Measurements from ENCODE around the gene FUT4. TPM values are rescaled to one million over a fixed set of nuclear protein-coding genes. Genes with fewer than 3 reads are reported as not detected.

FUT4 gene
- total and polyA plus RNA-seq, 10 of the 15 experiments (the other 5 are each of a cell fraction or from before 2014, with no cell fraction given), result 0.68 to 9.1 (median 2.3) TPM

GRCh38 chr11:94567181-94567670, 23.5 kb downstream of the FUT4 start, which contains the start of gene PIWIL4:
Gene PIWIL4, plus strand, starts transcription at chr11:94567368. Its CDS starts 151 bp downstream, at chr11:94567519.
- no TSS peak for BruUV-seq (replicated peaks)
- TF ChIP-seq PRDM15 (CRISPR knock-in tag; IDR thresholded peaks at IDR 0.05) (no peak), STAT1 (conservative IDR thresholded peaks at IDR 0.05) (no peak), SUPT20H (IDR thresholded peaks at IDR 0.05; ENCODE audit: borderline replicate concordance, control insufficient read depth, low read depth, low read length) (no peak), E2F4 (IDR thresholded peaks at IDR 0.05; ENCODE audit: low read depth, low read length) (no peak), ZNF687 (IDR thresholded peaks at IDR 0.05) (no peak), CBX5 (IDR thresholded peaks at IDR 0.05; ENCODE audit: low read depth) (no peak), POLR2A (IDR thresholded peaks at IDR 0.05; ENCODE audit: low read depth, low read length) (no peak), BHLHE40 (IDR thresholded peaks at IDR 0.05; ENCODE audit: borderline replicate concordance in 1 of 2, low read depth in 2 of 2, low read length in 1 of 2) (no peak), MTA3 (IDR thresholded peaks at IDR 0.05; ENCODE audit: borderline replicate concordance, low read length) (no peak), NFIC (IDR thresholded peaks at IDR 0.05; ENCODE audit: low read depth, low read length) (no peak), POLR2AphosphoS5 (IDR thresholded peaks at IDR 0.05; ENCODE audit: low read length) (no peak), BMI1 (IDR thresholded peaks at IDR 0.05; ENCODE audit: borderline replicate concordance) (no peak), ZNF274 (IDR thresholded peaks at IDR 0.05; ENCODE audit: insufficient read depth, insufficient read length) (no peak), RBBP5 (conservative IDR thresholded peaks at IDR 0.05) (no peak)

More at GRCh38 chr11:94567181-94567670, 23.5 kb downstream of the FUT4 start, which contains the start of gene PIWIL4:
- DNase-seq (ENCODE audit: low read depth, low spot score) (no peak), ATAC-seq (no peak), FAIRE-seq (no peak)
- in situ Hi-C loops (cut with MboI) (no loop called here), intact Hi-C loops (cut with micrococcal nuclease; ENCODE audit: unreplicated experiment) (no loop called here)
- Histone ChIP-seq H3K27me3 (replicated peaks in 1 of 2; ENCODE audit: control insufficient read depth in 2 of 2, insufficient read depth in 2 of 2, low read length in 1 of 2) (no peaks in the 10 kb centered on the region), H3K36me3 (ENCODE audit: control insufficient read depth in 2 of 2, insufficient read depth in 2 of 2, low read length in 1 of 2) (no peaks in the 10 kb centered on the region), H4K20me1 (ENCODE audit: control insufficient read depth, insufficient read depth) (no peaks in the 10 kb centered on the region), H2AFZ (ENCODE audit: control insufficient read depth, low read depth, low read length) (no peak within 1 kb of the TSS), H3K9me3 (replicated peaks; ENCODE audit: control insufficient read depth, insufficient read depth, low read length) (no peaks in the 10 kb centered on the region), H3K9ac (ENCODE audit: control insufficient read depth, insufficient read depth, low read length) (no peak within 1 kb of the TSS), H3K4me3 (no peak within 1 kb of the TSS), H3K4me2 (ENCODE audit: control insufficient read depth, insufficient read depth) (no peak within 1 kb of the TSS), H3K79me2 (ENCODE audit: control insufficient read depth, insufficient read depth, low read length) (no peaks in the 10 kb centered on the region), H3K27ac (ENCODE audit: control insufficient read depth, insufficient read depth) (no peak within 1 kb of the TSS), H3K4me1 (ENCODE audit: control insufficient read depth, insufficient read depth, low read length) (no peaks in the 10 kb centered on the region)
- SMC1A ChIA-PET (ENCODE audit: uncharacterized antibody, unreplicated experiment), result no interaction called here
- CTCF ChIA-PET, result interaction anchor here (0.6 to 1.4 kb wide), 2 partner anchors 8 to 12 kb away, joined by 3 read pairs; no protein-coding TSS in a partner anchor
- POLR2A ChIA-PET, result no interaction called here
- WGBS (ENCODE audit: insufficient coverage, insufficient replicate concordance, low lambda C conversion rate, missing lambda C conversion rate), result 87% methylated on average over 25 of the region's 25 CpGs
- RAD21 ChIA-PET (ENCODE audit: unreplicated experiment), result no interaction called here
